Measurements from ENCODE around the gene PRSS57.
"Not testable (repeated sequence)": the region's sequence is repeated elsewhere in the genome, so short reads cannot be mapped to it uniquely, and the experiment has no call there.

Gene PRSS57

DNA sequence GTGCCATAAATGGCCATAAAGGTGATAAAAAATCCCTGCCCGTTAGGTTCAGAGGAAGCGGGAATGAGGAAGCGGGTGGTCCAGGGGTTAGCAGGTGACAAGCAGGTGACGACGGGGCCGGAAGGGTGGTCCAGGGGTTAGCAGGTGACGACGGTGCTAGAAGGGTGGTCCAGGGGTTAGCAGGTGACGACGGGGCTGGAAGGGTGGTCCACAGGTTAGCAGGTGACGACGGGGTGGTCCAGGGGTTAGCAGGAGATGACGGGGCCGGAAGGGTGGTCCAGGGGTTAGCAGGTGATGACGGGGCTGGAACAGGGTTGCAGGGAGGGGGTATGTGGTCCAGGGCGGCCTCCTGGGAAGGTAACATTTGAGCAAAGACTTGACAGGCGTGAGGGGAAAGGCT is 6.3 kb downstream of the PRSS57 start:
- DNase-seq = no peak

DNA sequence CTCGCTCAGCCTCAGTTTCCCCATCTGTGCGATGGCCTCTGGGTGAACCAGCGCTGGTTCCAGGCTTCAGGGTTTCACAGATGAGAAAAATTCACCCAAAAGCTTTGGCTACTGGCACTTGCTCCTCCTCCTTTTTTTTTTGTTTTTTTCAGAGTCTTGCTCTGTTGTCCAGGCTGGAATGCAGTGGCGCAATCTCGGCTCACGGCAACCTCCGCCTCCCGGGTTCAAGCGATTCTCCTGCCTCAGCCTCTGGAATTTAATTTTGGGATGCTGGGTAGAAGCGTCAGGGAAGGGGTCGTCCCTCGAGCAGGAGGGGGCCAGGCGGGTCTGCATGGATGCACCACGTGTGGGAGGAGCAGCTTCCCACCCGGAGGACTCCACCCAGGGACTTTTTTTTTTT is 7.0 kb downstream of the PRSS57 start:
- no peak for DNase-seq

DNA sequence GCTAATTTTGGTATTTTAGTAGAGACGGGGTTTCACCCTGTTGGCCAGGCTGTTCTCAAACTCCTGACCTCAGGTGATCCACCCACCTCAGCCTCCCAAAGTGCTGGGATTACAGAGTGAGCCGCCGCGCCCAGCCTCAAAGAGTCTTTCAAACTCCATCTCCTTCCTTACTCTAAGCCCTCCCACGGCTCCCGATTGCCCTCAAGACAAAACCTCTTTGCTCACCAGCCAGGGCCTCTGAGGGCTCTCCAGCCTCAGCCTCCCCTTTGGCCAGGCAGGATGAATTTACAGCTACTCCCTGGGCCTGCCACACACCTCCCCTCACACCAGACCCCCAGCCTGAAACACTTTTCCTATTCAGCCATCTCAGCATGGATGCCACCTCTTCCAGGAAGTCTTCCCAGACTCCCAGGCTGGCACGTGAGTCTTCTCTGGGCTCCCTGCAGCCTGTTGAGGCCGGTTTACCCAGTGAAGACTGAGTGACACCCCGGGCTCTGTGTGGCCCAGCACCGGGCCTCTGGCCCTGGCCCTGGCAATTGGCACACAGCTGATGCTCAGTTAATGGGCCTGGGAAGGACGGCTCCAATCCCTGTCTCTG is 7.6 kb downstream of the PRSS57 start:
- no peak for DNase-seq

DNA sequence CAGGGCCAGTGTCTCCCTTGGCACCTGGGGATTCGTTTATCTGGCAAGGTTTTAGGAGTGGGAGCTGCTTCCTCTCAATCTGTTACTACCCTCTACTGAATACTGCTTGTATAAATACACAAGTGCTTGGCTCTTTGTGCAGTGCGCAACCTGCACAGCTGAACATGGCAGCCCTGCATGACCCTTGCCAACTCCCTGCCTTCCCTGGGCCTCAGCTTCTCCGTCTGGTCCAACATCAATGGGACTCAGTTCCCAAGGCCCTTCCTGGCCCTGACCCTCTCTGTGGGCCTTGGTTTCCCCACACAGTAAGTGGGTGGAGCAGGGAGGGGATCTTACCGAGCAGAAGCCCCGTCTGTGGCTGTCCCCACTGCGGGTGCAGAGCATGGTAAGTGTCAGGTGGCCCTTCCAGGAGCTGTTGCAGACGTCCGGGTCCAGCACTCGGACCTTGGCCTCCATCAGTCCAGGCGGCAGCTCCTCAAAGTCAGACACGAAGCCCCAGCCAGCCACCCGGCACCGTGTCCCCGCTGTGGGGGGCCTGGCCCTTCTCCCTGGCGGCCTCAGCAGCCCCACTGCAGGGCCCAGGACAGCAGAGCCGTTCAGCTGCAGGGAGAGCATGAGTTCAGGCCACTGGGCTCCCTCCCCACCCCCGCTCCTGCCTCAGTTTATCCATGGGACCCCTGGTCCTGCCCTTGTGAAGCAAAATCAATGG is 8.5 kb downstream of the PRSS57 start:
- no peak for DNase-seq

DNA sequence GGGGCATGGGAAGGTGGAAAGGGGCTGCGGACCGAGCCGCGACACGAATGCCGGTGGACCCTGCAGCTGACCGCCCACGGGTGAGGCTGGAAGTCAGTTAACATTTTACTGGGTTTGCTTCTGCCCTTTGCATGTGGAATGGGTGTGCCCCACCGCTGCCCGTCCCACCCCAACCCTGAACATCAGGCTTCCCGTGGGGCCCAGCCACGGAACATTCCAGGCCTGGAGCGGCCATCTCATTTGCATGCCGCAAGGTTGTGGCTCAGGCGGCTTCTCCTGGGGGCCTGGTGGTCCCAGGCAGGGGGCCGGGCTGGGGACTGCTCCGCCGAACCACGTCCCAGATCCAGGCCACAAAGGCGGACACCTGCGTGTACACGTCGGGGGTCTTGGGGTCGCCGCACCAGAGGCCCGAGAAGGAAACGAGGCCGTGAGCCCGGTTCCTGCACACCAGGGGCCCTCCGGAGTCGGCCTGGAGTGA is 9.8 kb downstream of the PRSS57 start:
- no peak for DNase-seq

DNA sequence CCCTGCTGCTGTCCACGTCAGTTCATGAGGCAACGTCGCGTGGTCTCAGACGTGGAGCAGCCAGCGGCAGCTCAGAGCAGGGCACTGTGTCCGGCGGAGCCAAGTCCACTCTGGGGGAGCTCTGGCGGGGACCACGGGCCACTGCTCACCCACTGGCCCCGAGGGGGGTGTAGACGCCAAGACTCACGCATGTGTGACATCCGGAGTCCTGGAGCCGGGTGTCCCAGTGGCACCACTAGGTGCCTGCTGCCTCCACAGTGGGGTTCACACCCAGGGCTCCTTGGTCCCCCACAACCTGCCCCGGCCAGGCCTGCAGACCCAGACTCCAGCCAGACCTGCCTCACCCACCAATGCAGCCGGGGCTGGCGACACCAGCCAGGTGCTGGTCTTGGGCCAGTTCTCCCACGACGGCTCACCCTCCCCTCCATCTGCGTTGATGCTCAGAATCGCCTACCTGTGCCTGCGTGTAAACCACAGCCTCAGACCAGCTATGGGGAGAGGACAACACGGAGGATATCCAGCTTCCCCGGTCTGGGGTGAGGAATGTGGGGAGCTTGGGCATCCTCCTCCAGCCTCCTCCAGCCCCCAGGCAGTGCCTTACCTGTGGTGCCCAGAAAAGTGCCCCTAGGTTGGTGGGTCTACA is 12.5 kb downstream of the PRSS57 start:
- no peak for DNase-seq

DNA sequence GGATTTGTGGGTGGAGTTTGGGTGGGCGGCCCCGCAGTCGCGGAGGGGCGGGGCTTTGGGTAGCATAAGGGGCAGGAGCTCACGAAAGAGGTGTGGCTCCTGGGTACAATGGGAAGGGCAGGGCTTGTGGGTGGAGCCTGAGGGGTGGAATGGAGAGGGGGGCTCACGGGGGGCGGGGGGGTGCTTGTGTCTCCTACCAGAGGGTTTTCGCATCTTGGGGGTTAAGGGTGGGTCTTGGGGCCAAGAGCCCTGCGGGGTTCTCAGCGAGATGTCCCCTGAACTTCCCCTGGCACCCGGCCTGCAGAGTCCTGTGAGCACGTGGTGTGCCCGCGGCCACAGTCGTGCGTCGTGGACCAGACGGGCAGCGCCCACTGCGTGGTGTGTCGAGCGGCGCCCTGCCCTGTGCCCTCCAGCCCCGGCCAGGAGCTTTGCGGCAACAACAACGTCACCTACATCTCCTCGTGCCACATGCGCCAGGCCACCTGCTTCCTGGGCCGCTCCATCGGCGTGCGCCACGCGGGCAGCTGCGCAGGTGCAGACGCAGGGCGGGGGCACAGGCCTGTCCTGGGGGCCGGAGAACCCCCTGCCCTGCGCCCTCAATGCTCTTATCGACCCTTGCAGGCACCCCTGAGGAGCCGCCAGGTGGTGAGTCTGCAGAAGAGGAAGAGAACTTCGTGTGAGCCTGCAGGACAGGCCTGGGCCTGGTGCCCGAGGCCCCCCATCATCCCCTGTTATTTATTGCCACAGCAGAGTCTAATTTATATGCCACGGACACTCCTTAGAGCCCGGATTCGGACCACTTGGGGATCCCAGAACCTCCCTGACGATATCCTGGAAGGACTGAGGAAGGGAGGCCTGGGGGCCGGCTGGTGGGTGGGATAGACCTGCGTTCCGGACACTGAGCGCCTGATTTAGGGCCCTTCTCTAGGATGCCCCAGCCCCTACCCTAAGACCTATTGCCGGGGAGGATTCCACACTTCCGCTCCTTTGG is 13.9 kb downstream of the PRSS57 start:
- peak in 4 of 5 experiments; percentile 37 to 90 (median 86) for DNase-seq

DNA sequence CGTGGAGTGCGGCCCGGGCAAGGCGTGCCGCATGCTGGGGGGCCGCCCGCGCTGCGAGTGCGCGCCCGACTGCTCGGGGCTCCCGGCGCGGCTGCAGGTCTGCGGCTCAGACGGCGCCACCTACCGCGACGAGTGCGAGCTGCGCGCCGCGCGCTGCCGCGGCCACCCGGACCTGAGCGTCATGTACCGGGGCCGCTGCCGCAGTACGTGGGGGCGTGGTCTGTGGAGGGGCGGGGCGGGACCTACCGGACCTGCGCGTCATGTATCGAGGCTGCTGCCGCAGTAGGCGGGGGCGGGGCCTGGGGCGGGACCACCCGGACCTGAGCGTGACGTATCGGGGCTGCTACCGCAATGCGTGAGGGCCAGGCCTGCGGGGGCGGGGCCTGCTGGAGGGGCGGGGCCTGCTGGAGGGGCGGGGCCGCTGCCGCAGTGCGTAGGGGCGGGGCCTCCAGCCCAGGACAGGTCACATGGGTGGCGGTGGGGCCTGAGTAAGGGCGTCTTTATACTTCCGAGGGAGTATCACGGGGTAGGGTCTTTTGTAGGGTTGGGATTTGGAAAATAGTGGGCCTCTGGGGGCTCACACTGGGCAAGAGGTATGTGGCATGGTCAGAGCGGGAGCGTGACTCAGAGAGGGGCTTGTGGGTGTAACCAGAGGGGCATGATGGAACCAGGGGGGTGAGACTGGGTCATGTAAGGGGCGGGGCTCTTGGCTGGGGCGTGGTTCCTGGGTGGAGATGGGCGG is 14.8 kb downstream of the PRSS57 start:
- DNase-seq = peak; percentile 97 to 100 (median 100)

DNA sequence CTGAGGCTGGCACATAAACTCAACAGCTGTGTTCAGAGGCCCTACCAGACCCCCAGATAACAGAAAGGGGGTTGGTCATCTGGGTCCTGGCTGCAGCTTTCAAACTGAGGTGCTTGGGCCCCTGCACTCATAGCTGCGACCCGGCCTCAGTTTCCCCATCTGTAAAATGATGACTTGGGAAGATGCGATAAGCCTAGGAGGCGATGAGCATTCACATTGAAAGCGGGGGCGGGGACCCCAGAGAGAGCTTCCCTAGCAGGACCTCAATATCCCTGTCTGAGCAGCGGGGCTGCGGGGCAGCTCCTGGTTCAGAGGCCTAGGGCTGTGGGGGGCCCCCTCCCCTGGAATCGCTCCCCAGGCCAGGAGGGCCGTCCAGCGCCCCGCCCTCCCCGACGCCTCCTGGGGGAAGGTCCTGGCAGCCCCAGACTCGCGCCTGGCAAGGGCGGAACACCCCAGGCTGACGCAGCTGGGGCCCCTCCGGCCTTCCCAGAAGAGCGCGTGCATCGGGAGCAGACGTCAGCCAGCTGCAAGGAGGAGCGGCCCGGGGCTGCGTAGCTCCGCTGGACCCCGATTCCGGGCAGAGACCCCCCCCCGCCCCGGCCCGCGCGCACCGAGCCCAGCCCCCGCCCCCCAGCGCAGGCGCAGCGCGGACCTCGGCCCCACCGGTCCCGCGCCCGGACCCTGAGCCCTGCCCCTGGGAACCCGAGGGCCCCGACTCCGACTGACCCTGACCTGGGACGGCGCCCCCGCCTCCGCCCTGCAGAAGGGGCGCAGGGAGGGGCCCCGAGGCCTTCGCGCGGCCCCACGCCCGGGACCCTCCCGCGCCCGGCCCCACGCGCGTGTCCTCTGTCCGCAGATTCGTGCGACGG is 15.6 kb downstream of the PRSS57 start:
- peak in 1 of 5 experiments; percentile 51 for DNase-seq

DNA sequence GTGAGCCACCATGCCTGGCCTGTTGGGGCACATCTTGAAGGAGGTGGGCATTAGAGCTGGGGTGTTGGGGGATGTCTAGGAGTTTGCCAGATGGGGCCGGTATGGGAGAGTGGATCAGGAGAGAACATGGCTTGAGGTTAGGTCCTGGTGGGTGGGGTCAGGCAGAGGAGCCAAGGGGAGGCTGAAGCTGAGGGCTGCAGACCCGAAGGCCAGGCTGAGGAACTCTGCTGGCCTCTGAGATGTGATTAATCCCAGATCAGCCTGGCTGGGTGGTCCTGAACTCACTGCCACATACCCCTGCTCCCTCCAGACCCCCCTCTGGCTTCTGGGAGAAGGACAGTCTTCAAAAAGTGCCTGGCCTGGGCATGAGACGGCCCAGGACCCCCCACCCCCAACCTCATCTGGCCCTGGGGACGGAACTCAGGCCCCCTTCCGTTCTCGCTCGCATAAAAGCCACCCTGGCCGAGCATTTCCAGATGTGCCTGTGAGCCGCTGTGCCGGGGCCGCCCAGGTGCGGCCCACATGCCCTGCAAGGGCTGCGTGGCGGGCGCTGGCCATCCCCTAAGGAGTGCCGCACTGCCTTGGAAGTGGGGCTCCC is 16.4 kb downstream of the PRSS57 start:
- no peak for DNase-seq

DNA sequence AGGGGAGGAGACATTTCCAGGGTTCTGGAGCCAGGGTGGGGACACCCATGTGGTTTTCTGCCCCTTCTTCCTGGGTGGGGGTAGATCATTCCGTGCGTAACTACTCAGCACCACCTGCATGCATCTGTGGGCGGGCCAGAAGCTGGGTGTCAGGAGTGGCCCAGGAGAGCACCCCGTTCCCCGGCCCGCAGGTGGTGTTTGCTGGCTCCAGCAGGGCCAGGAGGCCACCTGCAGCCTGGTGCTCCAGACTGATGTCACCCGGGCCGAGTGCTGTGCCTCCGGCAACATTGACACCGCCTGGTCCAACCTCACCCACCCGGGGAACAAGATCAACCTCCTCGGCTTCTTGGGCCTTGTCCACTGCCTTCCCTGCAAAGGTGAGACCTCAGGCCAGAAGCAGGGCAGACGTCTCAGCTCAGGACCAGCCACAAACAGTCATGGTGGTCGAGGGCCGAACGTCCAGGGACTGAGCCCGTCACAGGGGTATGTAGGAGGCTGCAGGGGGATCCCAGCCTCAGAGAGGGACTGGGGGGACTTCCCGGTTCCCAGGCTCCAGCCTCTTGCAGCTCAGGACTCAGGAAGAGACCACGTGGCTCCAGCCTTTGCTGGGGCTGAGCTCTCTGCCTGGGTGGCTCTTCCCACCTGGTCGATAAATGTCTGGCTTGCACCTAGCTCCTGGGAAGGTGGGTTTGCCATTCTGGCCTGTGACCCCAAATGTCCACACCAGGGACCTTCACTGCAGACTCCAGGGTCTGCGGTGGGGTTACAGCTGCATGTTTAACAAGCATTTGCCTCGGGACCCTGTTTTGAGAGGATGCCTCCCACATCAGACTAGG is 17.4 kb downstream of the PRSS57 start:
- DNase-seq = no peak

DNA sequence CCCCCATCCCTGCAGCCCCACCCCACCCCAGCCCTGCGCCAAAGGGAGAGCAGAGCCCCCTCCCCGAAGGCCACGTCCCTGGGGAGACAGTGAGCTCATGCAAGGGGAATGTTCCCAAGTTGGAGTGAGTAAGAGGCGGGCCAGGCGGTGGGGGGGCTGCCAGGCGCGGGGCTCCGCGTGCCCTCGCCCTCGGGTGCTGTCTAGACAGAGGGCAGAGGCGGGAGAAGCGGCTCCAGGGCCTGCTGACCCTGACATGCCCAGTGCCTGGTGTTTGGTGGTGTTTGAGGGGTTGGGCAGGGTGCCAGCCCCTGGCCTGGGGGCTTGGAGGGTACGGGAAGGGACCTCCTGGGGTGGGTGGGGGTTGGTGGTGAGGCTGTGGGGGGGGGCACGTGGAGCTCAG is 18.1 kb downstream of the PRSS57 start:
- no peak for DNase-seq

DNA sequence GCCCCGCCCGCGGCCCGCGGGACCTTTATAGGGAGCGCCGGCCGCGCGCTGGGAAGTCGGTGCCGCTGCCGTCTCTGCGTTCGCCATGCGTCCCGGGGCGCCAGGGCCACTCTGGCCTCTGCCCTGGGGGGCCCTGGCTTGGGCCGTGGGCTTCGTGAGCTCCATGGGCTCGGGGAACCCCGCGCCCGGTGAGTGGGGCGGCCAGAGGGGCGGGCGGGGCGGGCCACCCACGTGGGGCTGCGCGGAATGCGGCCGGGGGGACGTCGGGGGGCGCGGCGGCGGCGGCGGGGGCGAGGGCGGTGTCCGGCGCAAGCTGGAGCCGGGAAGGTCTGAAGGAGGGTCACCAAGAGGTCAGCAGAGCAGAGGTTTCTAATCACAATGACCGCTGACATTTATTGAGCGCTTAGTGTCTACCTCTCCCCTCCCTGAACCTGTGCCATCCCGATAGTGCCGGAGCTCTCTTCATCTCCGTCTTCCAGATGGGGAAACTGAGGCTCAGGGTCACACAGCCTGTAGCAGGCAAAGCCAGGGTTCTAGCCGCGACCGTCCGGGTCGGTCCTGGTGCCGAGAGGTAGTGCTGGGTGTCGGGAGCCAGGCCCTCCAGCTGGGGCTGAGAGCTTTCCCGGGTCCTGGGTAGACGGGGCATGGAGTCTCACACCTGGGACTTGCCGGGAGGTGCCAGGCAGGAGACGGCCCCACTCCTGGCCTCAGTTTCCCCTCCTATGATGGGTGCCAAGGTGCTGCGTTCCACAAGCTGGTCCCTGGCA is 18.7 kb downstream of the PRSS57 start, which contains the start of gene FSTL3:
FSTL3 (plus strand) TSS at position 54 of the 767 bp plus-strand sequence; CDS start at position 86, 32 bp downstream.
- no peak for DNase-seq

DNA sequence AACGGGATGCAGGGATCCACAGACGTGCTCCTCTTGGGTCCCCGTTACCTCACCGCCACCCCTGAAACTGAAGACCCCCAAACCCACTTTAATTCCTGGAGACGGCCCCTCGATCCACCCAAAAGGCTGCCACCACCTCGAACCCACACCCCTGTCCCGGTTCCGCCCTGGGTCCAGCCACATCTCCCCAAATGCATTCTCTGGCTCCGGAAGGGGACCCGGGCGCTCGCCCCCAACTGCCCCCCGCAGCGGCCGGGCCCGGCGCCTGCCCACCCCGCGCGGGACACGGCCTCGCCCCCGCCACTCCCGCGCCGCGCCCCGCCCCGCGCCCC is 19.3 kb downstream of the PRSS57 start:
- no peak for DNase-seq

DNA sequence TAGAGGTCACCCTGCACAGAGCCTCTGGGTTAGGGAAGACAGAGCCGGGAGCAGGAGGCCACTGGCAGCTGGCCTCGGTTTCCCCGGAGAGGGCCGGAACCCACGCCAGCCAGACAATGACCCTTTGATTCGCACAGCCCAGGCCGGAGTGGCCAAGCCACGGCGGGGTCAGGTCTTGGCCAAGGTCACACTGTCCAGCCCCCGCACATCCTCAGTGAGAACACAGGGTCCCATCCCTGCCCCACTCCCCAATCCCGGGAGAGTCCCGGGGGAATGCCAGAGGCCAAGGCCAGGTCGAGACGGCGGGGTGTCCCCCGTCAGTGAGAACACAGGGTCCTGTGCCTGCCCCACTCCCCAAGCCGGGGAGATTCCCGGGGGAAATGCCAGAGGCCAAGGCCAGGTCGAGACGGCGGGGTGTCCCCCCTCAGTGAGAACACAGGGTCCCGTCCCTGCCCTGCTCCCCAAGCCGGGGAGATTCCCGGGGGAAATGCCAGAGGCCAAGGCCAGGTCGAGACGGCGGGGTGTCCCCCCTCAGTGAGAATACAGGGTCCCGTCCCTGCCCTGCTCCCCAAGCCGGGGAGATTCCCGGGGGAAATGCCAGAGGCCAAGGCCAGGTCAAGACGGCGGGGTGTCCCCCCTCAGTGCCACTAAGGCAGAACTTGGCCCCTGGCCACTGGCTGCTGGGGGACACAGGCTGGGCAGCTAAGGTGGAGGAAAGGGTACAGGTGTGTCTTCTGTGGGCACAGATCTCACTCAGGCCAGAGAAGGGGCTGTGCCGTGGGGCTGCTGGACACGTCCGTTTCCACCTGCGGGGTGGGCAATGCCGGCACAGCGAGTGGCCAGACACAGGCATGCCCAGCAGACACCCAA is 20.7 kb downstream of the PRSS57 start:
- no peak for DNase-seq

DNA sequence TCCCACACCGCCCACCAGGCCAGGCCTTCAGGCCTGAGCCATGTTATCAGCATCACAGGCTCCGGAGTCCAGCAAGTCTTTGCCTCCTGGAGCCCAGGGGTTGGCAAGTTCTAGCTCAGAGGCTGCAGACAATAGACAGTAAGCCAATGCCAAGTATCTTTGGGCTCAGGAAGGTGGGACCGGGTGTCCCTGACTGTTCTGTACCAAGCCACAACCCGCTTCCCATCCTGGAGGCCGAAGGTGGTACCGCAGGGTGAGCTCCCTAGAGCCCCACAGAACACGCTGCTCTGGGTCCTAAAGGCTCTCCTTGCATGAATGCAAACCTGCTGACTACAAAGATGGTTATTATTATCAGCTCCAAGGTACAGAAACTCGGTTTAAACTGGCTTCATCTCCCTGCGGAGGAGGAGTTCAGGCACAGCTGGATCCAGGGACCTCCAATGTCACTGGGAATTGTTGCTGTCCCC is 24.6 kb downstream of the PRSS57 start:
- no peak for DNase-seq

DNA sequence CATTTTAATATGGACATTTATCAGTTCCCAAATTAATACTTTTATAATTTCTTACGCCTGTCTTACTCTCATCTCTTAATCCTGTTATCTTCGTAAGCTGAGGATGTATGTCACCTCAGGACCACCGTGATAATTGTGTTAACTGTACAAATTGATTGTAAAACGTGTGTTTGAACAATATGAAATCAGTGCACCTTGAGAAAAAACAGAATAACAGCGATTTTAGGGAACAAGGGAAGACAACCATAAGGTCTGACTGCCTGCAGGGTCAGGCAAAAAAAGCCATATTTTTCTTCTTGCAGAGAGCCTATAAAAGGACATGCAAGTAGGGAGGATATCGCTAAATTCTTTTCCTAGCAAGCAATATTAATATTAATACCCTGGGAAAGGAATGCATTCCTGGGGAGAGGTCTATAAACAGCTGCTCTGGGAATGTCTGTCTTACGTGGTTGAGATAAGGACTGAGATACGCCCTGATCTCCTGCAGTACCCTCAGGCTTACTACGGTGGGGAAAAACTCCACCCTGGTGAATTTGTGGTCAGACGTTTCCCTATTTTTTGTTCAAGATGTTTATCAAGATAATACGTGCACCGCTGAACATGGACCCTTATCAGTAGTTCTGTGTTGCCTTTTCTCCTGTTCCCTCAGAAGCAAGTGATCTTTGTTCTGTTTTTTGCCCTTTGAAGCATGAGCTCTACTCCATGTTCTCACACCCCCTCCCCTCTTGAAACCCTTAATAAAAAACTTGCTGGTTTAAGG is 26.4 kb downstream of the PRSS57 start:
- not testable (repeated sequence) for DNase-seq
